ENCODE results near the gene ANKRD63.

The ANKRD63 gene

DNA sequence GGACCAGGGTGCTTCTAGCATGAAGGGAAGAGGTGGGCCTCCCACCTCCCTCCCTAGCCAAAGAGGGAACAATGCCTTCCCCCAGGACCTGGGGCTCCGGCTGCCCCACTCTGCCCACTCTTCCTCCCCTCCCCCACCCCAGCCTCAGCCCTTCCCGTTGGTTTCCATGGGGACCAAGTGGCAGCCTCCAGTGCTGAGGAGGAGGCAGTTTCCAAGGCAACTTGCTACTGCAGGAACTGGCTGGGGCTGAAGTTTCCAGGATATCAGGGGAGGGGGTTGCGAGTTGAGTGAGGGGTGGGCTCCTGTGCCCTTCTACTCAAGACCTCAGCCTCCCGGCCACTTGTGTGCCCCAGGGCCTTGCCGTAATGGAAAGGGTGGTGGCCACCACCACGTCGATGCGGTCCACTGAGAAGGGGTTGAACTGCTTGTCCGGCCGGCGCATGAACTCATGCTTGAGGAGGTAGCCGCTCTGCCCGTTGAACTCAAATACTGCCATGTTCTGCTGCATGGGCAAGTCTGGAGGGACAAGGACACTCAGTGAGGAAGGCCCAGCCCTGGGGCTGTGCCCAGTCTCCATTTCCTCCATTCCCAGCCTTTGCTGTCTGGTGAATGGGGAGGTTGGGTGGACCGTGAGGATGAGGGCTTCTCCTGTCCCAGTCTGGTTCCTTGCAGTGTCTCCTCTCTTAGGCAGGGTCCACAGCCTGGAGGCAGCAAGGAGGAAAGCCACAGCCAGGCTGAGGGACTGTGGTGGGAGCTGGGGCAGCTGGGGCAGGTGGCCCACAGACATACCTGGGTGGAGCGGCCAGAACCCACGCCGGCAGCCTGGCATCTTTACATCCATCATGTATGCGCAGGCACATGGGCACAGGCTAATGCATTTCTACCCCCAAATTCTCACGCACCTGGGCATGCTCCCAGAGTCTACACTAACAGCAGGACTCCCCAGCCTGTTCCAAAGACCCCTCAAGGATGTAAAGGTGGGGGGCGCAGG lies 11.3 kb upstream of the ANKRD63 start:
- no peak for DNase-seq

DNA sequence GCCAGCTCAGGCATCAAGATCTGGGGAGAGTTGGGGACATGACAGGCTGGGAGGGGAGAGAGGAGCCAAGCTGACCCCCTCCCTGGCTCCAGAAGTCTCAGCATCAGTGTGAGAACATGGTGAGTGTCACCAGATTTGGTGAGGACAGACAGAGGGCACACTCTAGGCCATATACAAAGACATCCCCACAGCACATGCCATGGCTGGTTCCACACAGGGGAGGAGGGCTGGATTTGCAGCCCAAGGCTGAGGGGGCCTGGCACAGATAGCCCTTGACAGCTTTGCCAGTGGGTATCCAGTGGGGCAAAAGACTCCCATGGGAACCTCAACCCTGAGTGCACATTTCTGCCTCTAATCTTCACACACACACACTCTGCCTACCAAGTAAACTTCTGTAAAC lies 10.1 kb upstream of the ANKRD63 start:
- no peak for DNase-seq

DNA sequence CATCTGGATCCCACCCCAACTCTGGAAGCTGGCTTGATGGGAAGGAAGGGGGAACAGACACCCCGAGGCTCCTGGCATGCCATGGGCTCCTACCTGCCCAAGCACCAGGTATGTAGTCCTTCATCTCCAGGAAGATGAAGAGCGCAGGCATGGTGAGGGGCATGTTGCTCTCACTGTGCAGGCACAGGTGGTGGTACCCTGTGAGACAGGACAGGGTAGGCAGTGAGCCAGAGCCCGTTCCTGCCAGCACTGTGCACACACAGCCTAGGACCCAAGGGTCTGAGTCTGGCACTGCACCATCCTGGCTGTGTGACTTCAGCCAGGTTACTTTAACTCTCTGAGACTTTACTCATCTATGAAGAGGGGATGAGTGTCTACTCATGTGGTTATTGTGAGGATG lies 9.4 kb upstream of the ANKRD63 start:
- no peak for DNase-seq

DNA sequence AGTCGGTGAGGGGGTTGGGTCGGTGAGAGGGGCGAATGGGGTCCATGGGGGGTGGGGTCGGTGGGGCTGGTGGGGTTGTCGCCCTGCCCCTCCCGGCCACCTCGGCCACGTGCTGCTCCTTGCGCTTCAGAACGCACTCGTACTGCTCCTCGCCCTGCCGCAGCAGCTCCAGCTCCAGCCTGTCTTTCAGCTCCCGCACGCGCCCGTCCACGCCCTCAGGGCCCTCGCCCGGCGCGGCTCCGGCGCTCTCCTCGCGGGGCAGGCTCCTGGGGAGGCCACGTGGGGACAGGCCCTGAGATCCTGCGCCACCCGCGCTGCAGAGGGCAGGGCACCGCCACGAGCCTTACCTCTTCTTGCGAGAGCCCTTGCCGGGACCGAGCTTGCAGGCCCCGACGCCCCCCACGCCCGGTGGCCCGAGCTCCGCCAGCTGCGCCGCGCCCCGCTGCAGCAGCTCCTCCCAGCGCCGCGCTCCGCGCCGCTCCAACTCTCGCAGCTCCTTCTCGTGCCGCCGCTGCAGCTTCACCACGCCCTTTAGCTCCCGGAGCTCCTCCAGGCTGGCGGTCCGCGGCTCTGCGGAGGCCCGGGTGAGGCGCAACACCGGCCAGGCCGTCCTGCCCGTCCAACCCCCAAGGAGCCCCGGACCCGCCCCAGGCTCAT lies 8.2 kb upstream of the ANKRD63 start:
- peak; percentile 56 for DNase-seq

DNA sequence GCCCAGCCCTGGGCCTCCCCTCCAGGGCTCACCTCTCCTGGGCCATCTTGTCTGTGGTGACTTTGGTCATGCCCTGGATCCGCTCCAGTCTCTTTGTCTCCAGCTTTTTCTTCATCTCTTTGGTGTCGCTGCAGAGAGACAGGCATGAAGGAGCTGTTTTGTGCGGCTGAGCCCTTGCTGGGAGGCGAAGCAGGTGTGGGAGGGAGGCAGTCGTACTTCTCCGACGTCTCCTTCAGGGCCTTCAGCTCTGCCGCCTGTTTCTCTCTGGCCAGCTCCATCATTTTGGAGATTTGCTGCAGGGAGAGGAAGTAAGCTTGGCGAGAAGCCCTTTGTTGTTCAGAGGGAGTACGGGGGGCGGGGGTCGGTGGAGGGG lies 7.7 kb upstream of the ANKRD63 start:
- no peak for DNase-seq

DNA sequence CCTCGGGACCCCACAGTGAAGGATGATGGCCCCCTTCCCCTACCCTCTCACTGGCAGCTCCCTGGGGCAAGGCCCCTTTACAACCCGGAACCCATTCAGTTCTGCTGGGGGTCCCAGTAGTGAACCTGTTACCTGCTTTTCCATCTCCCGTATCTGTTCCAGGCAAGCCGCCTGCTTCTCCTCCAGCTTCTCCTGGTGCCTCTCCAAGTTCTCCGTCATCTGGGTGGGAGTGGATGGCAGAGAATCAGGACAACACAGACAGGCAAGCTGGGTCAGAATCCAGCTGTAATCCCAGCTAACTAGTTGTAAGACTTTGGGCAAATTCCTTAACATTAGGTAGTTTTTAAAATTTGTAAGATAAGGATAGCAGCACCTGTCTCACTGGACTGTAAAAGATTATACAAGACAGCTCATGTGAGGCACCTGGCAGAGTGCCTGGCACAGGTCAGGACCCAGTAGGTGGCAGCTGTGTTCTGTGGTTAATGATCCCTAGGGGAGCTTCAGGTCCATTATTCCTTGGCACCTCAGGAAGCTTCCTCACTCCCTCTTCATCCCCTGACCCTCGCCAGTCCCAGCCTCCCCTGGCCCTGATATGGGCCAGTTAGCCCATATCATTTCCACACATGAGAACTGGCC lies 6.4 kb upstream of the ANKRD63 start:
- no peak for DNase-seq

DNA sequence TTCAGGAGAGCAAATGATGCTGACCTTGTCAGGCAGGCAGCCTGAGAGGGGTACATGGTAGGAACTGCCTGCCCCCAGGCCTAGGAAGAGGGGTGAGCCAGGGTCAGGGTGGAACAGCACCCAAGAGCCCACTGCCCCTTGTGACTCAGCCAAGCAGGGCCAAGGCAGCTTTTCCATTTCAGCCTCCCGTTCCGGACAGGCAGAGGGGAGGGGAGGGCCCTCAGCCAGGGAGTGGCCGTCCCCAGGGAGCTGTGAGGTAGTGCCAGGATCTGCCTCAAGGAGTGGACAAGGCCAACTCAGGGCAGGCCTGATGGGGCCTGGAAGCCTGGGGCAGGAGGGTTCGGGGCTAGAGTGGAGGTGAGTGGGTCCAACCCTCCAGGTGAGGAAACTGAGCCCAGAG lies 5.1 kb upstream of the ANKRD63 start:
- DNase-seq: no peak

DNA sequence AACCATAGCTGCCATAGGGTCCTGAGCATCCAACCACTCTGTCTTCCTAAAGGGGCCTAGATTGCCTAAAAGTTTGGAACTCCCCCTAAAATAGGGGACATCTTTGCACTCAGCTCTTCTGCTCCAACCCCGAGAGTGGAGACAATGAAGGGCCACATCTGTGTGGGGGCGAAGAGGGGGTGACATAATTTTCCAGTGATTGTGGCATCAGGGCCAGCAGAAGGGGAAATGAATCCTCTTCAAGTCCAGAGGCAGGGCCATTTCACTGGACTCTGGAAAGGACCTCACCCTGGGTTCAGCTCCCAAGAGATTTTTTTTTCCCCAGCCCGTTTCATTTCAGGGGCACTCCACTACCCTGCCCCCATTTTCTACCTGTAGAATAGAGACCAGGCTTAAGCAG lies 4.6 kb upstream of the ANKRD63 start:
- DNase-seq: no peak

DNA sequence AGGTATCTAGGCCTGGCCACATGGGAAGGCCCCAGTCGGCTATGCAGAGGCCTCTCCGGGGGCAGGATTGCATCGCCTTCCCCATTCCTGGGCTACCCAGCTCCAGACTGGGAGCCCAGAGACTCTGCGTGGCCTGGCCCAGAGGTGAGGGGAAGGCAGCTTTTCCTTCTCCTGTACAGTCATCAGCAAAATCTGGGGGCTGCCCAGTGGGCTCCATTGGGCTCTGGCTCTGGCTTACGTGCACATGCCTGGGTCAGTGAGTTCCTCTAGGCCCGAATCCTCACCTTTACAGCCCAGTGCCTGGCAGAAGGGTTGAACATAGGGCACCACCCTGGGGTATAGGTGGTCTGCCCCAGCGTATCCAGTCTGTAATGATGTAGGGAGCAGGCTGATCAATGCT lies 3.9 kb upstream of the ANKRD63 start:
- no peak for DNase-seq

DNA sequence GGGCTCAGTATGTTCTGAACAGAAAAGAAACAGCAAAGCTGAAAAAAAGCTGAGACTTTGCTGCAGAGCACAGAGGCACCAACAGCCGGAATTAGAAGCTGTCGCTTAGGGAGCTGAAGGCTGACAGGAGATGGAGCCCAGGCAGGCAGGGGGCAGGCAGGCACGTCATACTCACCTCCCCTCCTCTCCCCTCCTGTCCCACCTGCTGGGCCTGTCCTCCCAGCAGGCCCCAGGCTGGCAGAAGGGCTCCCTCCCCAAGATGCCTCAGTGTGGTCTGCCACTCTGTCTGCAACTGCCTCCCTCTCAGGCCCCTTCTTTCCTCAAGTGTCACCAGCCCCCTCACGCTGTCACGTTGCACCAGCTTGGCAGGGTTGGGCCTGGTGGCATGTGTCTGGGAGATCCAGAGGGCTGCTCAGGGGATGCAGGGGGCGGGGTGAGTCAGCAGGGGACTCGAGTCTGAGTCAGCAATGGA lies 3.2 kb upstream of the ANKRD63 start:
- DNase-seq: no peak

DNA sequence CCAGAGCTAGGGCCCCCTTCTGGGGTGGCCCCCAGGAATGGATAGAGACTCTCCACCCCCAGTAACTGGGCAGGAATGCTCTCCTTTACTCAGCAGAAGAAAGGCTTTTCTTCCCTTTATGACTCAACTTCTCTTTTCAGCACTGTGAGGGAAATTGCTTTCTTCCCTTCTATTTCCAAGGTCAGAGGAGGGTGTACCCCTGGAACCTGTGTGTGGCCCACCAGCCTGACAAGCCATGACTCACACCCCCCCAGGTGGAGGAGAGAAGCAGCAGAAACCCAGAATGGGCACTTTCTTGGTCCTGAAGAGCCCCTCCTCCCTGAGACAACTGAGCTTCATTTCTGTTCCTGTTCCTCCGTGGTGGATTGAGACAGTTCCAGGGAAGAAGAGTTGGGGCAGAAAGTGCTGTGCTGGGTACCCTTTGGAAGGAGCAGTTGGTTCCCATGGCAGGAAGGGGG lies 2.7 kb upstream of the ANKRD63 start:
- DNase-seq: peak; percentile 32

DNA sequence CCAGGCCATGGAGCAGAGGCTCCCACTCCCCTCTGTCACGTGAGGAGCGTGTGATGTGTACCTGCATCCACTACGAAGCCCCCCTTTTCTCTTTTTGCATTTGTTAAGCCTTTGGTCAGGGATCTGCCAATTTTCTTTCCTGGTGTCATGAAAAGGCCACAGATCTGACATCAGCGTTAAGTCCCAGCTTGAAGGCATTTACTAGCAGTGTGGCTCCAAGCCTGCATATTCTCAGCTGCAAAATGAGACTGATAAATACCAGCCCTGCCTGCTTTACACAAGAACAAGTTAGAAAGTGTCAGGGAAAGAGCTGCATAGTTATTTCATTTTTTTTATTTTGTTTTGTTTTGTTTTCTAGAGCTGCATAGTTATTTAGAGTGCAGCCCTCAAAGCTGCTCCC lies 2.3 kb upstream of the ANKRD63 start:
- peak; percentile 27 for DNase-seq

DNA sequence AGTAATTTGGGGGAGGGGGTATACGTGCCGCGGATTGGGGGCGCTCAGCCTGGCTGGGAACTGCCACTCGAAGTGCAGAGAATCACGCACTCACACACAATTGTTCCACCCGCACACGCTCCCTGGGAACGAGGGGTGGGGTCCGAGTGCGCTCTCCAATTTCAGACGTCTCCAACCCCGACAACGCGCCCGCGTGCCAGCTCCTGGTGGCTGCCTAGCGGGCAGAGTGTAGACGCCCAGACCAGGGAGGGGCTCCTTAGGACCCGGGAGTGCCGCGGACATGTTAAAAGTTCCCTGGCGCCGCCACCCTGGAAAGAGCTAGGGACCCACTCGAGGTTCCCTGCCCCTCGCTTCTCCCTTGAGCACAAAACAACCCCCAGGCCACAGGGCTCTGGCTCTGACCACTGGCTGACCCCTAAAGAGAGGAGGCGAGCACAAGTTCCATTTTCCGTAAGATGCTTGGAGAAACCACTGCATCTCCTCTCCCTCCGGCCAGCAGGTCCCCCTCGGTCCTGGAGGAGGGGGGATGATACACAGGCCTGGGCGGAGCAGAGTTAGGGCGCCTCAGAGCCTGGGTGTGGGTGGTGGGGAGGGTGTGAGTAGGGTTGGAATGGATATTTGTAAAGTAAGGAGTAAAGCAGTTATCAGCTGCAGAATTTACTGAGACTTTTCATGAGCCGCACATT lies 894 bp upstream of the ANKRD63 start:
- no peak for DNase-seq

DNA sequence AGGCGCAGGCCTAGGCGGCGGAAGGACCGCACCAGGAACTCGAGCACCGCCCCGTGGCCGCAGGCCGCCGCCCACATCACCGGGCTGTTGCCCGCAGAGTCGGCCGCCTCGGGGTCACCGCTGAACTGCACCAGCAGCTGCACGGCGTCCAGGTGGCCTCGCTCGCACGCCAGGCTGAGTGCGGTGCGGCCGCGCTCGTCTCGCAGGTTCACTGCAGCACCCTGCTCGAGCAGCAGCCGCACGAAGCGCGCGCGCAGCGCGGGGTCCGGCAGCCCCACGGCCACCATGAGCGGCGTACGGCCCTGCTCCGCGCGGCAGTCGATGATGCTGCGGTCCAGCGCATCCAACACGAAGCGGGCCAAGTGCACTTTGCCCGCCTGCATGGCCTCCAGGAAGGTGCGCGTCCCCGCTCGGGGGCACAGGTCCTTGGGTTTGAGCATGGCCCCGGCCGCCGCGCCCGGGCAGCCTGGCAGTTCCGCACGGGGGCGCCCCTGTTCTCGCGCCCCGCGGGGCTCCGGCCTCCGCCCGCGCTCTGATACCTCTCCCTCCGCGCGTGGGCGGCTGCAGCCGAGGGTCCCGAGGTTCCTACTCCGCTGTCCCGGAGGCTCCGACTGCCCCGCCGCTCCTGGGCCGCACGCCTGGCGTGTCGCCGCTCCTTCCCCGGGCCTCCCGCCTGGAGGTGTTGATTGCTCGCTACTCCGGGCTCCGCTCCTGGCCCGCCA lies 556 bp downstream of the ANKRD63 start:
- DNase-seq: no peak

DNA sequence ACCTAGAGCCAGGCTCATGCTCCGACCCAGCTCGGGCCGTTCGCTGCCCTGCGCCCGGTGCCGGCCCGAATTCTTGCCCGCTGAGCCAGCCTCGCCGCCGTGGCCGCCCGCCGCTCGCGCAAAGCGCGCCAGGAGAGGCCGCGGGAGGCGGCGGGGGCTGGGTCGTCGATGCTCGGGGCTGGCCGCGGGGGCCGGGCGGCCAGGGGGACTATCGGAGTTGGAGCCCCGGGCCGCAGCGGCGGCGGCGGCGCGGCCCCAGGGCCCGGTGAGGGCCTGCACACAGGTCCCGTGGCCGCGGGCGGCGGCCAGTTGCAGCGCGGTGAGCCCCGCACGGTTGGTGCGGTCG lies 1.1 kb downstream of the ANKRD63 start:
- no peak for DNase-seq

DNA sequence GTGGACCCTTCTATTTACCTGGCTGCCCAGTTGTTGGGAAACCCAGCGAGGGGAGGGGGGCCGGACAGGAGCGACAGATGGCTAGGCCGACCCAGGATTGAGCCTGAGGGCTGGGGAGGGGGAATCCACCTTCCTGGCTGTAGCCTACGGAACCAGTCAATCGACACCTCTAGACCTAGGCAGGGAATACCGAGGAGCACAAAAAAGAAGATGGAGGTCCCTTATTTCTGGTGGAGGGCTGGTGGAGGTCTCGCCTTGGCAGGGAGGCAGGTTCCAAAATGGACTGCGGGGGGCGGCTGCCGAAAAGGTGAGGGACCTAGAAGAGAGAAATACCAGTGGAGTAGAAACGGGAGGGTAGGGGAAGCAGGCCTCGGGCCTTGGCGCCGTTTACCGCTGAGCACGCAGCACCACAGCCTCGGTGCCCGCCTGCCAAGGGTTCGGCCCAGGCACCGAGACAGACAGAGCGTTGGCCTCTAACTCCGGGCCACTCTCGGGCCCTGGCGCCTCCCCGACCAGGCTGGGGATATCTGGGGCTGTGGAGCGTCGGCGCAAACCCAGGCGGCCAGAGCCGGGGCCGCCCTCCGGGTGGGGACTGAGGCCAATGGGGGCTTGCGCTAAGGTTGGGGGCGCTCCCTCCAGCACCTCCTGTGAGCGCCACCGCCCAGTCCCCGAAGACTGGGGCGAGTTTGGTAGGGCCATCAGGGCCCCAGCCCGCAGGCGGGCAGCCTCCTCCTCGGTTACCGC lies 1.6 kb downstream of the ANKRD63 start:
- no peak for DNase-seq

DNA sequence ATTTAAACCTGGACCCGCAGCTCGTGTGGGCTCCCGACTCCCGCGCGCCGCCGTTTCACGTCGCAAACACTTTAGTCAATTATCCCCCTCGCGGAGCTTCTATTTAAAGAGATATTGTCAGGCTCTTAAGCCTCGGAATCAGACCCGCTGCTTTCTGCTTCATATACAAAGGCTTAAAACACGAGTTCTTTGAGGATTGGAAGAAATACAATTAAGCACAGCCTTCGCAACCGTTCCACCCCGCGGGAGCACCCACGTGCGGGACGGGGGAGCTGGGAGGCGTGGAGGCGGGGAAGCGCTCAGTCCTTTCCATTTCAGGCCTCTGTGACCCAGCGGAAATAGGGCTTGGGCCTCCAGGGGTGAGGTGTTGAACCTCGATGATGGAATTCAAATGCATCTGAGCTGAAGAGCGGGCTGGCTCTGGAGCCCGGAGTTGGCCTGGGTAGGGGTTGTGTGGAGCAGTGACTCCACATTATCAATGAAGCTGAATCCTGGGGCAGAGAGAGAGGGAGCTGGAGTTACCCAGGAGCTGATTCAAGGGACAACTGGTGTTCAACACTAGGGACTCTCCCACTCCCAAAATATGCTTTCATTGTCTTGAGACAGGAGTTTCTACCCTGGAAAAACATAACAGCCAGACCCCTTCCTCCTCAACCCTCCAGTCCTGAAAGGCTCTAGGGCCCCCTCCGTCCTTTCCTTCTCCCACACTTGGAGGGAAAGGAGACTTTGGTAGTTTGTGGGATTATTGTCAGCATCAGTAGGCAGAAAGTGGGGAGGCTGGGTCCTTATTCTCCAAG lies 2.4 kb downstream of the ANKRD63 start:
- no peak for DNase-seq

DNA sequence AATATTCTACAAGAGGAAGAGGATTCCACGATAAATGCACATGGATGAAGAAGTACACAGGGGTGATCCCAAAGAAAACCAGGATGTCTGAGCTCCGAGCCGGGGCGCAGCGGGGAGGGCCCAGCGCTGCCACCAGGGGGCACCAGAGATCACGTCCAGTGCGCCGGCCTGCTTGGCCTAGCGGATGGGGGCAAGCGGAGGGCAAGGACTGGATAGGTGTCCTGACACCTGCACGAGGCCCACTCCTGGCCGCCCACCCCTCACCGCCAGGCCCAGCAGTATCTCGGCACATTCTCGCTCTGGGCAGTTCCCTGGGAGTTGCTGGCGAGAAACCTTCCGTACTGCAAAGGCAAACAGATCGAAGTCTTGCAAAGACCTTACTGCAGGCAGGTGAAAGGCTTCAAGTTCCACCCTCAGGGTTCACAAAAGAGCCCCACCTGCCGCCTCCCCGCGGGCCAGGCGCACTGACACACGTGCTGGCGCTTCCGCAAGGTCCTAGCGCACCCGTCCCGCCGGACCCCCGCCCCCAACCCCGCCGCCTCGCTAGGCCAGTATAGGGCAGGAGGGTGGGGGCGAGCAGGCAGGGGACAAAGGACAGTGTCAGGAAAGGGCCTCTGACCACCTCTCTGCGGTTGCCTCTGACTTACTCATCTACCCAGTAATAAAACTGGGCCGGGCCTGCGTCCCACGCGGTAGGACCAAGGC lies 3.3 kb downstream of the ANKRD63 start:
- peak; percentile 35 for DNase-seq

DNA sequence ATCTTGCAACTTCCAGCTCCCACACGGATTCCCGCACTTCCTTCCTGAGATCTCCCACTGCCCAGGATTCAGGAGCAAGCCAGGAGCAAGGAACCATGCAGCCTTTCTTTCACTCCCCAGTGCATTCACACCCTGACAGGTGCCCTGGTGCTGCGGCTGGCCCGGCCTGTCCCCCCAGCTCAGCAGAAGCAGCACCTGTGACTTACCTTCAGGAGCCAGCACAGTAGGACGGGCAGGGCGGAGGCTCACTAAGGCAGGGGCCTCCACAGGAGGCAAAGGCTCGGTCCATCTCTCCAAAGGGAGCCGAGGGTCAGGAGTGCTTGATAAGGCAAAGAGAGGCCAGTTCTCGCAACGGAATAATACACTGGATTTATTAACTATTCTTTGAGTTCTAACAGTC lies 4.8 kb downstream of the ANKRD63 start:
- DNase-seq: no peak

DNA sequence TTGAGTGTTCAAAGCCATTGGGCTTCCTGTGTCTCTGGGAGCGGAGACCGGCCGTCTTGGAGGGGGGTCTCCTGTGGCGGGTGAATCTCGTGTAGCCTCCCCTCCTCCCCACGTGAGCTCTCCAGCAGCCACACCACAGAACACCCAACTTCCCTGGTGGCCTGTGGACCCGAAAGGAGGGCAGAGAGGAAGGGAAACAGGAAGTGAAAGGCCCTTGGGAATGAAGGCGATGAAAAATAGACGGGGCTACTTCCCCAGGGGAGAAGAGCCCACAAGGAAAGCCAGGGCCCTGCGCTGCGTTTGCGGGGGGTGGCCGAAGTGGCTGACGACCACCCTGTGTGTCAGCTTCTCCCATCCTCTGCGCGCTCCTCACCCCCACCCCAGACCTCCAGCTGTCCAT lies 5.4 kb downstream of the ANKRD63 start:
- no peak for DNase-seq
